ENCODE measurements around the gene SLC66A1. TPM values are rescaled to one million over a fixed set of nuclear protein-coding genes. Genes with fewer than 3 reads are reported as not detected.
A peak's percentile ranks its signal among the peaks of the same experiment; 100 is the strongest.

SLC66A1 gene
- total and polyA plus RNA-seq, 2 of the 13 experiments (the other 11 are each of a cell fraction or from before 2014, with no cell fraction given): 15.4 to 18.9 TPM

DNA sequence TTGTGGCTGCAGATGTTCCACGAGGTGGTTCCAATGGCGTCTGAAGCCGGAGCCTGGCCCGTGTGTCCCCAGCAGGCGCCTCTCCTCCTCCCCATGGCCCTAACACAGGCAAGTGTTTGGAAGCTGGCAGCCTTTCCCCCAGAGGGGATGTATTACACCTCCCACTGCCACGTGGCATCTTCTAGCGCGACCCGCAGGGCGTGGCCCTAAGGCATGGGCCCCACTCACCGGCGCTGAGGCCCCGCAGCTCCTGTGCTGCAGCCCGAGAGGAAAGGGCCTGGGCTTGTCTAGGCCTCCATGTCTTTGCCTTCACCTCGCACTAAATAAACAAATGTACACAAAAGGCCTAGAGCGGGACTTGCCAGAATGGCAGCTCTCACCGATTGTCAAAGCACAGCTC is 37.9 kb downstream of the SLC66A1 start:
- no peak overlapping the region for H2AFZ ChIP-seq (ENCODE audit: low read length)
- no peak for ATAC-seq
- 98% methylated on average over 17 of the region's 17 CpGs for WGBS (ENCODE audit: low lambda C conversion rate)
- intact Hi-C loops (cut with micrococcal nuclease; ENCODE audit: unreplicated experiment) (no loop called here), in situ Hi-C loops (cut with HindIII; ENCODE audit: extremely low pct_ligation_motif_present, low pct_unique_long_range_greater_than_20kb) (no loop called here)
- ChIA-PET POLR2A (no interaction called here), CTCF (ENCODE audit: low intra/inter-chr PET ratio, low total read pairs) (no interaction called here)
- H3K36me3 ChIP-seq (replicated peaks in 1 of 2; ENCODE audit: control insufficient read depth in 1 of 2, insufficient read depth in 2 of 2, low read length in 2 of 2): peaks cover 28 to 60% of the 10 kb centered on the region in 2 experiments
- no peak overlapping the region for H3K4me3 ChIP-seq (replicated peaks in 1 of 3; ENCODE audit: insufficient read depth in 1 of 3, low read depth in 2 of 3, low read length in 3 of 3)
- BruUV-seq (replicated peaks): no TSS peak
- no peak overlapping the region for H3K4me2 ChIP-seq (ENCODE audit: low read depth, low read length)
- H3K4me1 ChIP-seq (ENCODE audit: insufficient read depth, low read length): no peaks in the 10 kb centered on the region
- no peak overlapping the region for H3K27ac ChIP-seq (ENCODE audit: extremely low read length, insufficient read depth, low read length)
- FAIRE-seq: no peak
- TF ChIP-seq, protein P1, sequence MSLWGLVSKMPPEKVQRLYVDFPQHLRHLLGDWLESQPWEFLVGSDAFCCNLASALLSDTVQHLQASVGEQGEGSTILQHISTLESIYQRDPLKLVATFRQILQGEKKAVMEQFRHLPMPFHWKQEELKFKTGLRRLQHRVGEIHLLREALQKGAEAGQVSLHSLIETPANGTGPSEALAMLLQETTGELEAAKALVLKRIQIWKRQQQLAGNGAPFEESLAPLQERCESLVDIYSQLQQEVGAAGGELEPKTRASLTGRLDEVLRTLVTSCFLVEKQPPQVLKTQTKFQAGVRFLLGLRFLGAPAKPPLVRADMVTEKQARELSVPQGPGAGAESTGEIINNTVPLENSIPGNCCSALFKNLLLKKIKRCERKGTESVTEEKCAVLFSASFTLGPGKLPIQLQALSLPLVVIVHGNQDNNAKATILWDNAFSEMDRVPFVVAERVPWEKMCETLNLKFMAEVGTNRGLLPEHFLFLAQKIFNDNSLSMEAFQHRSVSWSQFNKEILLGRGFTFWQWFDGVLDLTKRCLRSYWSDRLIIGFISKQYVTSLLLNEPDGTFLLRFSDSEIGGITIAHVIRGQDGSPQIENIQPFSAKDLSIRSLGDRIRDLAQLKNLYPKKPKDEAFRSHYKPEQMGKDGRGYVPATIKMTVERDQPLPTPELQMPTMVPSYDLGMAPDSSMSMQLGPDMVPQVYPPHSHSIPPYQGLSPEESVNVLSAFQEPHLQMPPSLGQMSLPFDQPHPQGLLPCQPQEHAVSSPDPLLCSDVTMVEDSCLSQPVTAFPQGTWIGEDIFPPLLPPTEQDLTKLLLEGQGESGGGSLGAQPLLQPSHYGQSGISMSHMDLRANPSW (CRISPR knock-in tag; IDR thresholded peaks at IDR 0.05; ENCODE audit: borderline replicate concordance): no peak
- TF ChIP-seq AGO2 (optimal IDR thresholded peaks at IDR 0.05; ENCODE audit: low read depth, low read length): peak; percentile 21
- no peaks in the 10 kb centered on the region for H3K9me3 ChIP-seq (ENCODE audit: low read length)
- H3K79me2 ChIP-seq (ENCODE audit: insufficient read depth, low read length): no peaks in the 10 kb centered on the region
- H3K9ac ChIP-seq (ENCODE audit: insufficient read depth, low read depth, low read length): no peak overlapping the region
- H4K20me1 ChIP-seq (ENCODE audit: insufficient read depth, low read length): no peaks in the 10 kb centered on the region
- no peak for DNase-seq (ENCODE audit: low spot score)
- no peaks in the 10 kb centered on the region for H3K27me3 ChIP-seq (ENCODE audit: control insufficient read depth in 1 of 2, insufficient read depth in 2 of 2, low read length in 2 of 2)

DNA sequence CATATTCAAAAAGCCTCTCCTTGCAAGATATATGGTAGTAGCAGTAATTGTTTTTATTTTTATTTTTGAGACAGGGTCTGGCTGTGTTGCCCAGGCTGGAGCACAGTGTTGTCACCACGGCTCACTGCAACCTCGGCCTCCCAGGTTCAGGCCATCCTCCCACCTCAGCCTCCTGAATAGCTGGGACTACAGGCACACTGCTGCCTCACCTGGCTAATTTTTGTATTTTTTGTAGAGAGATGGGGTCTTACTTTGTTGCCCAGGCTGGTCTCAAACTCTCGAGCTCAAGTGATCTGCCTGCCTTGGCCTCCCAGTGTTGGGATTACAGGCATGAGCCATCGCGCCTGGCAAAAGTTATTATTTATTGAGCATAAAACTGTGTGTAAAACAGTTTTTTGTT is 38.4 kb downstream of the SLC66A1 start:
- CTCF ChIA-PET (ENCODE audit: low intra/inter-chr PET ratio, low total read pairs): no interaction called here
- DNase-seq (ENCODE audit: low spot score) (no peak), FAIRE-seq (no peak), ATAC-seq (no peak)
- POLR2A ChIA-PET: no interaction called here
- no peaks in the 10 kb centered on the region for H4K20me1 ChIP-seq (ENCODE audit: insufficient read depth, low read length)
- in situ Hi-C loops (cut with HindIII; ENCODE audit: extremely low pct_ligation_motif_present, low pct_unique_long_range_greater_than_20kb) (no loop called here), intact Hi-C loops (cut with micrococcal nuclease; ENCODE audit: unreplicated experiment) (no loop called here)
- BruUV-seq (replicated peaks): no TSS peak
- no peaks in the 10 kb centered on the region for H3K79me2 ChIP-seq (ENCODE audit: insufficient read depth, low read length)
- H3K36me3 ChIP-seq (replicated peaks in 1 of 2; ENCODE audit: control insufficient read depth in 1 of 2, insufficient read depth in 2 of 2, low read length in 2 of 2): peaks cover 28 to 57% of the 10 kb centered on the region in 2 experiments
- no peak overlapping the region for H2AFZ ChIP-seq (ENCODE audit: low read length)
- H3K4me2 ChIP-seq (ENCODE audit: low read depth, low read length): no peak overlapping the region
- no peak overlapping the region for H3K9ac ChIP-seq (ENCODE audit: insufficient read depth, low read depth, low read length)
- no peak overlapping the region for H3K27ac ChIP-seq (ENCODE audit: extremely low read length, insufficient read depth, low read length)
- no peaks in the 10 kb centered on the region for H3K9me3 ChIP-seq (ENCODE audit: low read length)
- WGBS (ENCODE audit: low lambda C conversion rate): 98% methylated on average over 5 of the region's 5 CpGs
- no peak overlapping the region for H3K4me3 ChIP-seq (replicated peaks in 1 of 3; ENCODE audit: insufficient read depth in 1 of 3, low read depth in 2 of 3, low read length in 3 of 3)
- H3K4me1 ChIP-seq (ENCODE audit: insufficient read depth, low read length): no peaks in the 10 kb centered on the region
- H3K27me3 ChIP-seq (ENCODE audit: control insufficient read depth in 1 of 2, insufficient read depth in 2 of 2, low read length in 2 of 2): no peaks in the 10 kb centered on the region
- TF ChIP-seq, protein P2, sequence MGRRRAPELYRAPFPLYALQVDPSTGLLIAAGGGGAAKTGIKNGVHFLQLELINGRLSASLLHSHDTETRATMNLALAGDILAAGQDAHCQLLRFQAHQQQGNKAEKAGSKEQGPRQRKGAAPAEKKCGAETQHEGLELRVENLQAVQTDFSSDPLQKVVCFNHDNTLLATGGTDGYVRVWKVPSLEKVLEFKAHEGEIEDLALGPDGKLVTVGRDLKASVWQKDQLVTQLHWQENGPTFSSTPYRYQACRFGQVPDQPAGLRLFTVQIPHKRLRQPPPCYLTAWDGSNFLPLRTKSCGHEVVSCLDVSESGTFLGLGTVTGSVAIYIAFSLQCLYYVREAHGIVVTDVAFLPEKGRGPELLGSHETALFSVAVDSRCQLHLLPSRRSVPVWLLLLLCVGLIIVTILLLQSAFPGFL (CRISPR knock-in tag; IDR thresholded peaks at IDR 0.05): no peak
- no peak for TF ChIP-seq THYN1 (CRISPR knock-in tag; IDR thresholded peaks at IDR 0.05; ENCODE audit: borderline replicate concordance, low read depth)
- TF ChIP-seq SP5 (CRISPR knock-in tag; IDR thresholded peaks at IDR 0.05; ENCODE audit: borderline replicate concordance, low read depth): no peak

Measured in HepG2 (cell line).